ENCODE measurements around the gene B4GAT1. TPM values are rescaled to one million over a fixed set of nuclear protein-coding genes. Genes with fewer than 3 reads are reported as not detected.

The B4GAT1 gene
- total and polyA plus RNA-seq, 2 of the 13 experiments (the other 11 are each of a cell fraction or from before 2014, with no cell fraction given): 40.4 to 109 TPM

DNA sequence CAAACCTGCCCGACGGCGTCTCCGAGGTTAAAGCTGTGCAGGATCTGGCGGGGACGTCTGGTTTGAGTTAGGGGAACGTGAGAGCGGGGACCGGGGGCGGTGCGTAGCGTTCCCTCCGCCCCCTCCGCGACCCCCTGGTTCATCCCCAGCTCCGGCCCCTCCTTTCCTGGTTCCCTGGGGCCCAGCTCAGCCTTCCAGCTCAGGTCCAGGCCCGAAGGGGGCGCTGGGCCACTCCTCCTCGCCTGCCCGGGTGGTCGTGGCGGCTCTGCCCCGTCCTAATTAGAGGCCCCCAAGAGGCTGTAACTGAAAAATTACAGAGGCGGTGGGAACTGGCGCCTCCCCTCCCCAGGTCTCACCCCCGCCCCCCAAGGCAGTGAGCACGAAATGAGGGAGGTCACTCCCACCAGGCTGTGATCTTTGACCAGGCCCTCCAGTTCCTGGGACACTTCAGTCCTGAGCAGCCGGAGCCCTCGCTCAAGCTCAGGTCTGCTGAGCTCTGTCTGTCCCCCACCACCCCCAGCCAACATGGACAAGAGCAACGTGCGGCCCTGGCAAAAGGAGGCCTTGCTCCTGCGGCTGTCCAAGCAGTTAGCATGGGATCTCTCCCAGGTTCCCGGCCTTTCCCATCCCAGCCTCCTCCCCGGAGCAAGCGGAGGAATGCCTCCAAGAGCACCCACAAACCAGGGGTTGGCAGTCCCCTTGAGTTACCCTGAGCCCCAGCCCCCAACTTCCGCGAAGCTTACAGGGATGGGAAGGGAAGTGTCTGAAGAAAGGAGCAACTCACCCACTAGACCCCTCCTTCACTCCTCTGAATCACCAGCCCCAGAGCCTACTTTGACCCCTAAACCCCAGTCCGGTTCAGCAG is 33.9 kb downstream of the B4GAT1 start (continued):
- TF ChIP-seq, protein P1, sequence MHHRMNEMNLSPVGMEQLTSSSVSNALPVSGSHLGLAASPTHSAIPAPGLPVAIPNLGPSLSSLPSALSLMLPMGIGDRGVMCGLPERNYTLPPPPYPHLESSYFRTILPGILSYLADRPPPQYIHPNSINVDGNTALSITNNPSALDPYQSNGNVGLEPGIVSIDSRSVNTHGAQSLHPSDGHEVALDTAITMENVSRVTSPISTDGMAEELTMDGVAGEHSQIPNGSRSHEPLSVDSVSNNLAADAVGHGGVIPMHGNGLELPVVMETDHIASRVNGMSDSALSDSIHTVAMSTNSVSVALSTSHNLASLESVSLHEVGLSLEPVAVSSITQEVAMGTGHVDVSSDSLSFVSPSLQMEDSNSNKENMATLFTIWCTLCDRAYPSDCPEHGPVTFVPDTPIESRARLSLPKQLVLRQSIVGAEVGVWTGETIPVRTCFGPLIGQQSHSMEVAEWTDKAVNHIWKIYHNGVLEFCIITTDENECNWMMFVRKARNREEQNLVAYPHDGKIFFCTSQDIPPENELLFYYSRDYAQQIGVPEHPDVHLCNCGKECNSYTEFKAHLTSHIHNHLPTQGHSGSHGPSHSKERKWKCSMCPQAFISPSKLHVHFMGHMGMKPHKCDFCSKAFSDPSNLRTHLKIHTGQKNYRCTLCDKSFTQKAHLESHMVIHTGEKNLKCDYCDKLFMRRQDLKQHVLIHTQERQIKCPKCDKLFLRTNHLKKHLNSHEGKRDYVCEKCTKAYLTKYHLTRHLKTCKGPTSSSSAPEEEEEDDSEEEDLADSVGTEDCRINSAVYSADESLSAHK (CRISPR knock-in tag; IDR thresholded peaks at IDR 0.05; ENCODE audit: borderline replicate concordance): no peak
- TF ChIP-seq ZNF44 (CRISPR knock-in tag; IDR thresholded peaks at IDR 0.05) (no peak), SP4 (CRISPR knock-in tag; IDR thresholded peaks at IDR 0.05) (no peak), TBX3 (IDR thresholded peaks at IDR 0.05; ENCODE audit: borderline replicate concordance) (no peak), MIER3 (CRISPR knock-in tag; IDR thresholded peaks at IDR 0.05; ENCODE audit: borderline replicate concordance) (no peak), ZSCAN21 (CRISPR knock-in tag; IDR thresholded peaks at IDR 0.05; ENCODE audit: borderline replicate concordance) (0 out of 2 replicates have a peak, but pooled peaks have one; percentile 59), TBX2 (CRISPR knock-in tag; IDR thresholded peaks at IDR 0.05; ENCODE audit: borderline replicate concordance) (no peak; the same call in 1 of the 2 replicates), SRSF4 (IDR thresholded peaks at IDR 0.05; ENCODE audit: low read depth, low read length, poor library complexity, severe bottlenecking) (no peak), ZNF563 (CRISPR knock-in tag; IDR thresholded peaks at IDR 0.05) (0 out of 2 replicates have a peak, but pooled peaks have one; percentile 11), NFE2 (CRISPR knock-in tag; IDR thresholded peaks at IDR 0.05) (no peak), ELF4 (CRISPR knock-in tag; IDR thresholded peaks at IDR 0.05; ENCODE audit: borderline replicate concordance) (no peak), SP2 (CRISPR knock-in tag; IDR thresholded peaks at IDR 0.05) (no peak), HNF4A (CRISPR knock-in tag; IDR thresholded peaks at IDR 0.05) (peak; percentile 77), KLF11 (CRISPR knock-in tag; IDR thresholded peaks at IDR 0.05) (no peak)
- TF ChIP-seq, protein P2, sequence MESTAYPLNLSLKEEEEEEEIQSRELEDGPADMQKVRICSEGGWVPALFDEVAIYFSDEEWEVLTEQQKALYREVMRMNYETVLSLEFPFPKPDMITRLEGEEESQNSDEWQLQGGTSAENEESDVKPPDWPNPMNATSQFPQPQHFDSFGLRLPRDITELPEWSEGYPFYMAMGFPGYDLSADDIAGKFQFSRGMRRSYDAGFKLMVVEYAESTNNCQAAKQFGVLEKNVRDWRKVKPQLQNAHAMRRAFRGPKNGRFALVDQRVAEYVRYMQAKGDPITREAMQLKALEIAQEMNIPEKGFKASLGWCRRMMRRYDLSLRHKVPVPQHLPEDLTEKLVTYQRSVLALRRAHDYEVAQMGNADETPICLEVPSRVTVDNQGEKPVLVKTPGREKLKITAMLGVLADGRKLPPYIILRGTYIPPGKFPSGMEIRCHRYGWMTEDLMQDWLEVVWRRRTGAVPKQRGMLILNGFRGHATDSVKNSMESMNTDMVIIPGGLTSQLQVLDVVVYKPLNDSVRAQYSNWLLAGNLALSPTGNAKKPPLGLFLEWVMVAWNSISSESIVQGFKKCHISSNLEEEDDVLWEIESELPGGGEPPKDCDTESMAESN (CRISPR knock-in tag; conservative IDR thresholded peaks at IDR 0.05): 0 out of 2 replicates have a peak, but pooled peaks have one; percentile 3
- TF ChIP-seq, protein P3, sequence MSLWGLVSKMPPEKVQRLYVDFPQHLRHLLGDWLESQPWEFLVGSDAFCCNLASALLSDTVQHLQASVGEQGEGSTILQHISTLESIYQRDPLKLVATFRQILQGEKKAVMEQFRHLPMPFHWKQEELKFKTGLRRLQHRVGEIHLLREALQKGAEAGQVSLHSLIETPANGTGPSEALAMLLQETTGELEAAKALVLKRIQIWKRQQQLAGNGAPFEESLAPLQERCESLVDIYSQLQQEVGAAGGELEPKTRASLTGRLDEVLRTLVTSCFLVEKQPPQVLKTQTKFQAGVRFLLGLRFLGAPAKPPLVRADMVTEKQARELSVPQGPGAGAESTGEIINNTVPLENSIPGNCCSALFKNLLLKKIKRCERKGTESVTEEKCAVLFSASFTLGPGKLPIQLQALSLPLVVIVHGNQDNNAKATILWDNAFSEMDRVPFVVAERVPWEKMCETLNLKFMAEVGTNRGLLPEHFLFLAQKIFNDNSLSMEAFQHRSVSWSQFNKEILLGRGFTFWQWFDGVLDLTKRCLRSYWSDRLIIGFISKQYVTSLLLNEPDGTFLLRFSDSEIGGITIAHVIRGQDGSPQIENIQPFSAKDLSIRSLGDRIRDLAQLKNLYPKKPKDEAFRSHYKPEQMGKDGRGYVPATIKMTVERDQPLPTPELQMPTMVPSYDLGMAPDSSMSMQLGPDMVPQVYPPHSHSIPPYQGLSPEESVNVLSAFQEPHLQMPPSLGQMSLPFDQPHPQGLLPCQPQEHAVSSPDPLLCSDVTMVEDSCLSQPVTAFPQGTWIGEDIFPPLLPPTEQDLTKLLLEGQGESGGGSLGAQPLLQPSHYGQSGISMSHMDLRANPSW (CRISPR knock-in tag; IDR thresholded peaks at IDR 0.05; ENCODE audit: borderline replicate concordance): no peak
- TF ChIP-seq, protein P4, sequence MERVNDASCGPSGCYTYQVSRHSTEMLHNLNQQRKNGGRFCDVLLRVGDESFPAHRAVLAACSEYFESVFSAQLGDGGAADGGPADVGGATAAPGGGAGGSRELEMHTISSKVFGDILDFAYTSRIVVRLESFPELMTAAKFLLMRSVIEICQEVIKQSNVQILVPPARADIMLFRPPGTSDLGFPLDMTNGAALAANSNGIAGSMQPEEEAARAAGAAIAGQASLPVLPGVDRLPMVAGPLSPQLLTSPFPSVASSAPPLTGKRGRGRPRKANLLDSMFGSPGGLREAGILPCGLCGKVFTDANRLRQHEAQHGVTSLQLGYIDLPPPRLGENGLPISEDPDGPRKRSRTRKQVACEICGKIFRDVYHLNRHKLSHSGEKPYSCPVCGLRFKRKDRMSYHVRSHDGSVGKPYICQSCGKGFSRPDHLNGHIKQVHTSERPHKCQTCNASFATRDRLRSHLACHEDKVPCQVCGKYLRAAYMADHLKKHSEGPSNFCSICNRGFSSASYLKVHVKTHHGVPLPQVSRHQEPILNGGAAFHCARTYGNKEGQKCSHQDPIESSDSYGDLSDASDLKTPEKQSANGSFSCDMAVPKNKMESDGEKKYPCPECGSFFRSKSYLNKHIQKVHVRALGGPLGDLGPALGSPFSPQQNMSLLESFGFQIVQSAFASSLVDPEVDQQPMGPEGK (CRISPR knock-in tag; IDR thresholded peaks at IDR 0.05): peak; percentile 68; the same call in 1 of the 2 replicates
- TF ChIP-seq, protein P5, sequence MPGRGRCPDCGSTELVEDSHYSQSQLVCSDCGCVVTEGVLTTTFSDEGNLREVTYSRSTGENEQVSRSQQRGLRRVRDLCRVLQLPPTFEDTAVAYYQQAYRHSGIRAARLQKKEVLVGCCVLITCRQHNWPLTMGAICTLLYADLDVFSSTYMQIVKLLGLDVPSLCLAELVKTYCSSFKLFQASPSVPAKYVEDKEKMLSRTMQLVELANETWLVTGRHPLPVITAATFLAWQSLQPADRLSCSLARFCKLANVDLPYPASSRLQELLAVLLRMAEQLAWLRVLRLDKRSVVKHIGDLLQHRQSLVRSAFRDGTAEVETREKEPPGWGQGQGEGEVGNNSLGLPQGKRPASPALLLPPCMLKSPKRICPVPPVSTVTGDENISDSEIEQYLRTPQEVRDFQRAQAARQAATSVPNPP (CRISPR knock-in tag; IDR thresholded peaks at IDR 0.05): no peak
